A673 (cell line): ENCODE measurements around the gene ZBP1. TPM values are rescaled to one million over a fixed set of nuclear protein-coding genes. Genes with fewer than 3 reads are reported as not detected.

Experiments used
- BruUV-seq: library from RNA; stranded (reverse); fragments of 400-500 nt; replicated peaks from 2 replicates; lab custom pipeline; 2021; lab: Mats Ljungman, UMichigan
- CTCF ChIA-PET: fragments of 300-600 bp; sonication (Branson Sonifier 250); formaldehyde crosslinking; loops from one replicate; lab custom pipeline; 2022; ENCODE audit warnings: antibody characterized with exemption; lab: Charles Lee
- POLR2A ChIA-PET: fragments of 300-600 bp; sonication (Branson Sonifier 250); formaldehyde crosslinking; loops from one replicate; lab custom pipeline; 2022; ENCODE audit warnings: antibody characterized with exemption; ENCODE audit not compliant: low non-redundant PET; lab: Charles Lee
- DNase-seq: peaks from one replicate; pipeline ENCODE4 v3.0.0-alpha.2; 2015; ENCODE audit warnings: low spot score
- H3K27ac ChIP-seq: fragments of 200-600 bp; sonication (generic); 2 replicates; pipeline ENCODE4 v1.5.1; 2016; ENCODE audit warnings: mixed run types, low read depth, mild to moderate bottlenecking, mixed read lengths, antibody characterized with exemption, low read length; ENCODE audit not compliant: poor library complexity, severe bottlenecking
- H3K27me3 ChIP-seq: fragments of 200-600 bp; sonication (generic); replicated peaks from 2 replicates; pipeline ENCODE4 v1.6.1; 2017; ENCODE audit warnings: mixed run types, low read depth, mild to moderate bottlenecking, mixed read lengths, antibody characterized with exemption, low read length; ENCODE audit not compliant: insufficient read depth, poor library complexity
- H3K36me3 ChIP-seq: fragments of 200-600 bp; sonication (generic); 2 replicates; pipeline ENCODE4 v1.6.1; 2016; ENCODE audit warnings: mixed run types, mild to moderate bottlenecking, mixed read lengths, antibody characterized with exemption, low read length; ENCODE audit not compliant: insufficient read depth, poor library complexity, severe bottlenecking
- H3K4me1 ChIP-seq: fragments of 200-600 bp; sonication (generic); 2 replicates; pipeline ENCODE4 v1.6.1; 2017; ENCODE audit warnings: mixed run types, mild to moderate bottlenecking, mixed read lengths, antibody characterized with exemption, low read length; ENCODE audit not compliant: insufficient read depth, poor library complexity, severe bottlenecking
- H3K4me3 ChIP-seq: fragments of 200-600 bp; sonication (generic); 2 replicates; pipeline ENCODE4 v1.5.1; 2016; ENCODE audit warnings: low read depth, mixed run types, mild to moderate bottlenecking, mixed read lengths, low read length; ENCODE audit not compliant: poor library complexity, severe bottlenecking
- H3K9me3 ChIP-seq: fragments of 200-600 bp; sonication (generic); 2 replicates; pipeline ENCODE4 v1.6.1; 2016; ENCODE audit warnings: mixed run types, low read depth, mild to moderate bottlenecking, mixed read lengths, antibody characterized with exemption, low read length; ENCODE audit not compliant: poor library complexity, severe bottlenecking
- EZH2 ChIP-seq: fragments of 200-600 bp; sonication (generic); IDR thresholded peaks from 2 replicates; pipeline ENCODE4 v1.6.1; 2017; ENCODE audit warnings: borderline replicate concordance, low read depth, mild to moderate bottlenecking, mixed read lengths, antibody characterized with exemption, low read length; ENCODE audit not compliant: poor library complexity, severe bottlenecking
- intact Hi-C: fragments of 100-400 bp; cut with micrococcal nuclease; formaldehyde crosslinking; loops from one replicate; pipeline ENCODE4 v1.10.0; 2022; ENCODE audit not compliant: unreplicated experiment
- total RNA-seq: library from RNA; stranded (reverse); gene quantifications from 2 replicates; pipeline ENCODE4 v1.2.3, GENCODE V29; 2021
- TF ChIP-seq, protein P1 (sequence below): fragments of 300-800, 200-600 bp; sonication (generic); conservative IDR thresholded peaks from 2 replicates; pipeline ENCODE4 v1.5.1; 2017; ENCODE audit warnings: low read depth, mild to moderate bottlenecking, antibody characterized with exemption, low read length, moderate library complexity, mixed read lengths

The ZBP1 gene
- total RNA-seq, 1 experiment from 2014 or later: not detected

- no peak overlapping the region for H3K4me3 ChIP-seq
- no peak for DNase-seq
- H3K9me3 ChIP-seq: peaks cover 4% of the 10 kb centered on the region
- BruUV-seq: no TSS peak
- POLR2A ChIA-PET: no interaction called here
- H3K4me1 ChIP-seq: peaks cover 28% of the 10 kb centered on the region
- TF ChIP-seq, protein P1, sequence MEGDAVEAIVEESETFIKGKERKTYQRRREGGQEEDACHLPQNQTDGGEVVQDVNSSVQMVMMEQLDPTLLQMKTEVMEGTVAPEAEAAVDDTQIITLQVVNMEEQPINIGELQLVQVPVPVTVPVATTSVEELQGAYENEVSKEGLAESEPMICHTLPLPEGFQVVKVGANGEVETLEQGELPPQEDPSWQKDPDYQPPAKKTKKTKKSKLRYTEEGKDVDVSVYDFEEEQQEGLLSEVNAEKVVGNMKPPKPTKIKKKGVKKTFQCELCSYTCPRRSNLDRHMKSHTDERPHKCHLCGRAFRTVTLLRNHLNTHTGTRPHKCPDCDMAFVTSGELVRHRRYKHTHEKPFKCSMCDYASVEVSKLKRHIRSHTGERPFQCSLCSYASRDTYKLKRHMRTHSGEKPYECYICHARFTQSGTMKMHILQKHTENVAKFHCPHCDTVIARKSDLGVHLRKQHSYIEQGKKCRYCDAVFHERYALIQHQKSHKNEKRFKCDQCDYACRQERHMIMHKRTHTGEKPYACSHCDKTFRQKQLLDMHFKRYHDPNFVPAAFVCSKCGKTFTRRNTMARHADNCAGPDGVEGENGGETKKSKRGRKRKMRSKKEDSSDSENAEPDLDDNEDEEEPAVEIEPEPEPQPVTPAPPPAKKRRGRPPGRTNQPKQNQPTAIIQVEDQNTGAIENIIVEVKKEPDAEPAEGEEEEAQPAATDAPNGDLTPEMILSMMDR: no peak
- no peak for TF ChIP-seq EZH2
- no peaks in the 10 kb centered on the region for H3K36me3 ChIP-seq
- no peaks in the 10 kb centered on the region for H3K27me3 ChIP-seq
- intact Hi-C loops: no loop called here
- CTCF ChIA-PET: no interaction called here
- H3K27ac ChIP-seq: no peak overlapping the region
Observed at GRCh38 chr20:57585466-57586213, 34.6 kb downstream of the ZBP1 start.

DNA sequence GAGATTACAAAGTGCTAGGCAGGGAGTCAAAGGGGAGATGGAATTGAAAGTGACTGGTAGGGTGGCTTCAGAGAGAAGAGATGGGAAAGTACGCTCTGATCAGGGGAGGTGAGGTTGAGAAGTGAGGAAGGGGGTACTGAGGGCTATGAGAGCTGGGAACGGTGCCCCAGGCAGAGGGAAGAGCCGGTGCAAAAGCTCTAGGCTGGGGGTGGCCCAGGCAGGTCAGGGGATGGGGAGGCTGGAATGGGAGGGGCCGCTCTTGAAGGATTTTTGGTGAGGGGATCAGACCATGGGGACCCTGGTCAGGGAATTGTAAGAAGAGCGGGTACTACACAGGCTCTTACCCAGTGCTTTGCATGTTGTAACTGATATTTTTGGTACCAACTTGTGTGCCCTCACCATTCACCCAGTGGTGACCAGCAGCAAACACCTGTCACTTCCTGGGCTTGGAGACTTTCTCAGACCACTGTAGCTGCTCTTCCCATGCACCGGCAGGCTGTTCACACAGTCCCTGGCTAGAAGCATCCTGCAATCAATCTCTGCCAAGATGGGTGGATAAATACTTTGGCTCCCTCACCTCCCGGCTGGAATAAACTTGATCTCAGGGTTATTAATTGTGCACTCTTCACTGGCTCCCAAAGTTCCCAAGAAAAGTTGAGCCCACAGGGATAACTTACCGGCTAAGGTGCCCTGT, 35.3 kb downstream of the ZBP1 start:
- H3K9me3 ChIP-seq: peaks cover 4% of the 10 kb centered on the region
- H3K4me3 ChIP-seq: no peak overlapping the region
- no peak overlapping the region for H3K27ac ChIP-seq
- DNase-seq: no peak
- ChIA-PET CTCF (interaction anchor here (0.9 kb wide), 1 partner anchor 502 kb away, joined by 4 read pairs; no protein-coding TSS in a partner anchor), POLR2A (no interaction called here)
- H3K27me3 ChIP-seq: no peaks in the 10 kb centered on the region
- TF ChIP-seq EZH2: no peak
- TF ChIP-seq, protein P1: no peak
- peaks cover 35% of the 10 kb centered on the region for H3K4me1 ChIP-seq
- BruUV-seq: no TSS peak
- intact Hi-C loops: no loop called here
- H3K36me3 ChIP-seq: no peaks in the 10 kb centered on the region

DNA sequence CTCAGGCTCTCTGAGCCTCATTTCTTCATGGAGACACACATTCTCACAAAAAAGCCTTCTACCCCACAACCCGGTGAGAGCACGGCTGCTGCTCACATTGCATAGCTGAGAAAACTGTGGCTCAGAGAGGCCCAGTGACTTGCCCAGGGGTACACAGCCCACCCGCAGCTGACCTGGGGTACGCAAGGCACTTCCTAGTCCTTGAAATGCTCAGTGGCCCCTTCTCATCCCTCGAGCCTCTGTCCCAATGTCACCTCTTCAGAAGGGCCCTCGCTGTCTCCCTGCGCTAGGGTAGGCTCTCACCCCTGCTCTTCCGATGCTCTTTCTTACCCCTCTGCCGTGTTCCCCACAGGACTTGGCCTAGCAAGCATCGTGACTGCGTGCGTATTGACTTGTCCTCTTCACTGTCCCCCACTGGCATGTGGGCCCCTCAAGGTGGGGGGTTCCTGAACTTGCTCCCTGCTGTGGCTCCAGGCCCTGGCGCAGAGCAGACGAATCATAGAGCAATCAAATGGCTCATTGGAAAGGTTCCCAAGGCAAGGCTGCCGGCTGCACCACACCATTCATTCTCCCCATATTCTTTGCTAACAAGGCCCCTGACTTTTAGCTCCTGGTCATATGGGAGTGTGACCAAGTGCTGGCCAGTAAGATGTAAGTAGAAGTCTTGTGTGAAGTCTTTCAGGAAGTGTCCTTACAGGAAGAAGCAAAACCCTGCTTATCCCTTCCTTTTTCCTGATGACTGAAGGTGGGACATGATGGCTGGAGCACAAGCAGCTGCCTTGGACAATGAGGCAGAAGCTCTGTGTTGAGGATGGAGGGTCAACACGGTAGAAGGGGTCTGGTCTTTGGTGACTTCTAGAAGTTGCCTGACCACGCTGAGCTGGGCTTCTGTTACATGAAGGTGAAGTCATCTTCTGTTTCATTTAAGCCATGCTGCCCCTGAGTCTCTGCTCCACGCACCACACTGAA, 36.7 kb downstream of the ZBP1 start:
- no TSS peak for BruUV-seq
- H3K4me1 ChIP-seq: peaks cover 40% of the 10 kb centered on the region
- no peak for DNase-seq
- H3K27ac ChIP-seq: peak overlapping the region; percentile 78
- POLR2A ChIA-PET: no interaction called here
- intact Hi-C loops: no loop called here
- TF ChIP-seq EZH2: no peak
- TF ChIP-seq, protein P1: no peak
- CTCF ChIA-PET: interaction anchor here (0.8 to 1.2 kb wide), 3 partner anchors 7 to 504 kb away, joined by 3 to 14 read pairs (median 4); no protein-coding TSS in a partner anchor
- no peaks in the 10 kb centered on the region for H3K27me3 ChIP-seq
- peaks cover 4% of the 10 kb centered on the region for H3K9me3 ChIP-seq
- H3K36me3 ChIP-seq: no peaks in the 10 kb centered on the region
- no peak overlapping the region for H3K4me3 ChIP-seq
